Hematopoietic multipotent progenitor cell treated with erythropoietin and hydrocortisone succinate and interleukin-3 and kit ligand, for 4 days (in vitro differentiated cells): ENCODE data around the gene MYOG.

ENCODE experiments used
- DNase-seq: peaks from one replicate; pipeline ENCODE4 v3.0.0-alpha.2; 2015

The MYOG gene

GRCh38 chr1:203090421-203091198 is 4.8 kb upstream of the MYOG start:
- no peak for DNase-seq

- no peak for DNase-seq
Observed at GRCh38 chr1:203089651-203090045, 3.8 kb upstream of the MYOG start.

GRCh38 chr1:203089001-203089650 is 3.3 kb upstream of the MYOG start:
- no peak for DNase-seq

GRCh38 chr1:203088441-203088840 is 2.6 kb upstream of the MYOG start:
- DNase-seq: no peak

GRCh38 chr1:203086992-203087763 is 1.4 kb upstream of the MYOG start:
- no peak for DNase-seq

- peak; percentile 35 for DNase-seq
Observed at GRCh38 chr1:203084588-203085527, 954 bp downstream of the MYOG start.

GRCh38 chr1:203083463-203083921 is 2.3 kb downstream of the MYOG start:
- no peak for DNase-seq

GRCh38 chr1:203082571-203083462 is 3.0 kb downstream of the MYOG start:
- DNase-seq: peak; percentile 44

GRCh38 chr1:203082231-203082505 is 3.6 kb downstream of the MYOG start:
- DNase-seq: no peak

GRCh38 chr1:203081465-203082230 is 4.2 kb downstream of the MYOG start:
- no peak for DNase-seq

- no peak for DNase-seq
Observed at GRCh38 chr1:203080456-203080855, 5.4 kb downstream of the MYOG start.

GRCh38 chr1:203078478-203078877 is 7.3 kb downstream of the MYOG start:
- no peak for DNase-seq

GRCh38 chr1:203077956-203078355 is 7.9 kb downstream of the MYOG start:
- DNase-seq: no peak

- no peak for DNase-seq
Observed at GRCh38 chr1:203077367-203077766, 8.4 kb downstream of the MYOG start.

- peak; percentile 81 for DNase-seq
Observed at GRCh38 chr1:203076031-203076511, 9.7 kb downstream of the MYOG start.

GRCh38 chr1:203075236-203076030 is 10.4 kb downstream of the MYOG start:
- peak; percentile 57 for DNase-seq

- no peak for DNase-seq
Observed at GRCh38 chr1:203074610-203075009, 11.2 kb downstream of the MYOG start.

GRCh38 chr1:203073469-203073868 is 12.3 kb downstream of the MYOG start:
- no peak for DNase-seq

GRCh38 chr1:203072911-203073310 is 12.9 kb downstream of the MYOG start:
- no peak for DNase-seq
